ENCODE results near the gene CD80.
A peak's percentile ranks its signal among the peaks of the same experiment; 100 is the strongest.

CD80 gene

GRCh38 chr3:119497820-119498185 lies 61.6 kb downstream of the CD80 start:
- DNase-seq (ENCODE audit: low read depth) = peak; percentile 28

- no peak for DNase-seq (ENCODE audit: low read depth)
Measured at GRCh38 chr3:119494597-119494996, 64.8 kb downstream of the CD80 start.

DNA sequence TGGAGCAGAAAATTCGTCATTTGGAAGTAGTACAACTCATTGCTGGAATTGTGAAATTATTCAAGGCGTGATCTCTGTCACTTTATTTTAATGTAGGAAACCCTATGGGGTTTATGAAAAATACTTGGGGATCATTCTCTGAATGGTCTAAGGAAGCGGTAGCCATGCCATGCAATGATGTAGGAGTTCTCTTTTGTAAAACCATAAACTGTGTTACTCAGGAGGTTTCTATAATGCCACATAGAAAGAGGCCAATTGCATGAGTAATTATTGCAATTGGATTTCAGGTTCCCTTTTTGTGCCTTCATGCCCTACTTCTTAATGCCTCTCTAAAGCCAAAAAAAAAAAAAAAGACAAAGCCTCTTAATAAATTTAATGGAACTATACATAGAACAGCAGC lies 66.6 kb downstream of the CD80 start:
- DNase-seq (ENCODE audit: low read depth) = no peak

- DNase-seq (ENCODE audit: low read depth) = peak; percentile 26
Measured at GRCh38 chr3:119492128-119492527, 67.3 kb downstream of the CD80 start.

DNA sequence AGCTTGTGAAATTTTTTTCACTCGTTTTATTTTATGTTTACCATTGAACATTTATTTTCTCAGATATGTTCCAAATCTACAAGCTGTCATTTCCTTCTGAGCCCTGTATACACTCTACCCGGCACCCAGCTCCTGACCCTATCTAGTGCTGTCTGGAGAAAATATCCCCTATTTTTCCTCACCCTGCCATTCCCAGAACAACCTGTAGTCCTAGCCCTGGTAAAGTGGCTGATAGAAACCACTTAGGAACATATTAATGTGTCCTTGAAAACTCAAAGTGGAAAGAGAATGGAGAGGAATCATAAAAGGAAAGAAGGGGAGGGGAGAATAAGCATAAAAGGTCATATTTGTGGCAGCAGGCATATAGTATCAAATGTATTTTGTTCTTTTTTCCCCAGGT lies 69.3 kb downstream of the CD80 start:
- DNase-seq (ENCODE audit: low read depth) = no peak

- DNase-seq (ENCODE audit: low read depth) = no peak
Measured at GRCh38 chr3:119485563-119485962, 73.9 kb downstream of the CD80 start.

GRCh38 chr3:119483101-119483500 lies 76.3 kb downstream of the CD80 start:
- no peak for DNase-seq (ENCODE audit: low read depth)

DNA sequence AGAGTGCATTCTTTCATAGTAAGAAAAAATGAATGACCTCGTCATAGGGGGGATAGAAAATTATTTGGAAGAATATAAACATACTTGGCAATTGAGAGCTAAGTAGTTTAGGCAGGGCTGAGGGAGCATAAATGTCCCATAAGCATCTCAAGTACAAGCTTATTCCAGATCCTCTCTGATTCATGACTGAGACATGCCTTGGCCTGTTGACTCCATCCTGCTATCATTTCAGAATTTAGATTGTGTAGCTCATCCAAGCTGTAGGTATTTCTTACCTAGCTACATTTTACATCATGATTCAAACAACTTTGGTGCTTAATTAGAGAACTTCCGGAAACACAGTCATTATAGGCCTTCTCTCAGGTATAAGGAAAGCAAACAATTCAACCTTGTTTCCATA lies 78.3 kb downstream of the CD80 start:
- peak; percentile 52 for DNase-seq (ENCODE audit: low read depth)
